Activated B cell treated with CpG ODN at 0.5 μM for 24 hours (primary cell): ENCODE results near the gene ENTPD8. TPM values are rescaled to one million over a fixed set of nuclear protein-coding genes. Genes with fewer than 3 reads are reported as not detected.

Experiments used
- ATAC-seq: fragments of 200-7000 bp; cut with Tn5 transposase; one replicate; pipeline ENCODE4 v1.10.0; 2021; ENCODE audit warnings: low read depth, mild to moderate bottlenecking, moderate library complexity
- CTCF ChIA-PET: fragments of 350-600 bp; sonication (Branson Sonifier 250); formaldehyde crosslinking; loops from one replicate; lab custom pipeline; 2021; ENCODE audit warnings: antibody characterized with exemption; lab: Charles Lee
- POLR2A ChIA-PET: fragments of 350-600 bp; sonication (Branson Sonifier 250); formaldehyde crosslinking; loops from one replicate; lab custom pipeline; 2021; ENCODE audit warnings: antibody characterized with exemption; lab: Charles Lee
- DNase-seq: peaks from one replicate; pipeline ENCODE4 v3.0.0; 2022
- H3K27ac Mint-ChIP-seq: one replicate; pipeline ENCODE4 v1.8.0; 2020; ENCODE audit warnings: mixed read lengths
- H3K27me3 Mint-ChIP-seq: one replicate; pipeline ENCODE4 v1.8.0; 2021; ENCODE audit warnings: mixed read lengths
- H3K36me3 Mint-ChIP-seq: one replicate; pipeline ENCODE4 v1.8.0; 2021; ENCODE audit warnings: low read depth, mixed read lengths
- H3K4me1 Mint-ChIP-seq: one replicate; pipeline ENCODE4 v1.8.0; 2021; ENCODE audit warnings: mixed read lengths
- H3K4me3 Mint-ChIP-seq: one replicate; pipeline ENCODE4 v1.8.0; 2020; ENCODE audit warnings: mild to moderate bottlenecking, mixed read lengths
- H3K9me3 Mint-ChIP-seq: one replicate; pipeline ENCODE4 v1.8.0; 2020; ENCODE audit warnings: mixed read lengths
- CTCF ChIP-seq: fragments of 200-600 bp; IDR thresholded peaks from one replicate; pipeline ENCODE4 v1.8.0; 2022; ENCODE audit warnings: antibody characterized with exemption, mild to moderate bottlenecking
- intact Hi-C: fragments of 100-400 bp; cut with micrococcal nuclease; formaldehyde crosslinking; loops from one replicate; pipeline ENCODE4 v1.15.1; 2024
- total RNA-seq: library from RNA; stranded (reverse); gene quantifications from 2 replicates; pipeline ENCODE4 v1.2.3, GENCODE V29; 2022

ENTPD8 gene
- total RNA-seq, 1 donor from 2014 or later = not detected

DNA sequence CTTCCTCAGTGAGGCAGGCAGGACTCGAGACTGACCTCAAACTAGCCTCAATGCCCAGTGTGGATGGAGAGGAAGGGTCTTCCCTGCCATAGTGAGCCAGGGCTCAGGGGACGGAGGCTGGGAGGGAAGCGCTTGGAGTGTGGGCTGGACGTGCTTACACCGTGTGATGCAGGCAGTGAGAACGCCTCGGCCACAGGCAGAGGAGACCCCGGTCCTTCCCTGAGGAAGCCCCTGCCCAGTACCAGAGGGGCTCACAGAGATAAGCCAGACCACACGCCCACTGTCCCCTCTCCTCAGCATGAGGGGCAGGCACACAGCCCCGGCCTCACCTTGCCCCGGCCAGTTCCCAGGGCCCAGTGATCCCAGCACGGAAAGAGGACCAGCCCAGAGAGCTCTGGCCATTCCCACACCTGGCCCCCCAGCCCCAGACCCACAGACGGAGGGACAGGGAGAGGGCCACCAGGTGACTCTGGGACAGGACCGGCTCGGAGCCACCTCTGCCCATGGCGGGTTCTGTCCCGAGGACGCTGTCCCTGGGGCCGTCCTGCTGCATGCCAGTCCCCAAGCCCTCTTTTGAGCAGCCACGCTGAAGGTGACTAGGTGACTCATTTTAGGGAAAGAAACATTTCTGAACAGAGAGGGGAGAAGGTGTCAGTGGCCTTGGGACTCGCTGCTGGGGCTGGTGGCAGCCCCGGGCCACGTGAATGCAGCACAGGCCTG, 24.0 kb upstream of the ENTPD8 start:
- no peaks in the 10 kb centered on the region for H3K36me3 Mint-ChIP-seq
- no peak for DNase-seq
- H3K9me3 Mint-ChIP-seq = no peaks in the 10 kb centered on the region
- H3K27me3 Mint-ChIP-seq = no peaks in the 10 kb centered on the region
- no peak for TF ChIP-seq CTCF
- H3K4me1 Mint-ChIP-seq = peaks cover 6% of the 10 kb centered on the region
- intact Hi-C loops = no loop called here
- H3K4me3 Mint-ChIP-seq = no peak overlapping the region
- ChIA-PET CTCF (no interaction called here), POLR2A (no interaction called here)
- ATAC-seq = no peak
- H3K27ac Mint-ChIP-seq = no peak overlapping the region

DNA sequence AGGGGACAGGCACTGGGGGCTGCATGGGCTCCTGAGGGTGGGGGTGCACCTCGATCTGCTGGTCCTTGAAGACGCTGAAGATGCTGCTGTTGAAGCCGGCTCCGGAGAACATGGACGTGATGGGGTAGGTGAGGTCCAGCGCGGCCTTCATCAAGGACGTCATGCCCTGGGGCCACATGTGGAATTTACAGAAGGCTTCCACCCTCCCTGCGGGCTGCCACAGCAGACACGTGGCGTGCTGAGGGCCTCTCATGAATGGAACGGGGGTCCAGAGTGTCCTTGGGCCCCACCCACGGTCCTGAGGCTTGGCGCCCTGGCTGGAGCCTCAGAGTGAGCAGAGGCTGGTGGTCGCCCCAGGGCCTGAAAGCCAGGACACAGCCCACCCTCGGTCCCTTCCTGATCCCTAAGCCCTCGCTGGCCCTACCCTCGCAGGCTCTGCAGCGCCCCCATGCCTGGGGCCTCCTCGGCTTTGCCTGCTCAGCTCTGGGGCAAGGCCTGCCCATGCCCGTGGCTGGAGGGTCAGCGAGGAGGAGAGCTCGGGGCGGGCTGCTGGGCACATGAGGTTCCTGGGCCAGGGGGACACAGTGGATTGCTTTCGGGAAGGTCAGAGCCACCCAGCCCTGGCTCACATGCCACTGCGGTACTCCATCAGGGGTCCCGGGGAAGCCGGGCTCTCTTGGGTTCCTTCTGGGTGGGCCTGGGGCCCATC, 23.3 kb upstream of the ENTPD8 start:
- no peaks in the 10 kb centered on the region for H3K9me3 Mint-ChIP-seq
- no peaks in the 10 kb centered on the region for H3K36me3 Mint-ChIP-seq
- H3K27me3 Mint-ChIP-seq = no peaks in the 10 kb centered on the region
- no peak overlapping the region for H3K27ac Mint-ChIP-seq
- peaks cover 11% of the 10 kb centered on the region for H3K4me1 Mint-ChIP-seq
- DNase-seq (no peak), ATAC-seq (no peak)
- POLR2A ChIA-PET = no interaction called here
- no peak overlapping the region for H3K4me3 Mint-ChIP-seq
- CTCF ChIA-PET = no interaction called here
- intact Hi-C loops = no loop called here
- TF ChIP-seq CTCF = no peak

DNA sequence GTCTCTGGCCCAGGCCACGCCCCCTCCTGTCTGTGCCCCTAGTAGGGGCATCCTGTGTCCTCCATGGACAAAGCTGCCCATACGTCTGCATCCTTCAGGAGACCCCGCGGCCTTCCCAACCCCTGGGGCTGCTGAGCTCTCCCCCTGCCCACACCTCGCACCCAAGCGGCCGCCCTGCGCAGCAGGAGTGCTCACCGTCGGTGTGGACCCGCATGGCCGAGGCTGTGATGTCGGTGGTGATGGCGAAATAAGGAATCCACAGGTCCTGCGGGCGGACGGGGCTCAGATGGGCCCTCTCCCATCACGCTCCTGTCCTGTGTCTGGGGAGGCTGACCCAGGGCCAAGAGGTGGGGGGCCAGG, 22.8 kb upstream of the ENTPD8 start:
- no peak overlapping the region for H3K4me3 Mint-ChIP-seq

DNA sequence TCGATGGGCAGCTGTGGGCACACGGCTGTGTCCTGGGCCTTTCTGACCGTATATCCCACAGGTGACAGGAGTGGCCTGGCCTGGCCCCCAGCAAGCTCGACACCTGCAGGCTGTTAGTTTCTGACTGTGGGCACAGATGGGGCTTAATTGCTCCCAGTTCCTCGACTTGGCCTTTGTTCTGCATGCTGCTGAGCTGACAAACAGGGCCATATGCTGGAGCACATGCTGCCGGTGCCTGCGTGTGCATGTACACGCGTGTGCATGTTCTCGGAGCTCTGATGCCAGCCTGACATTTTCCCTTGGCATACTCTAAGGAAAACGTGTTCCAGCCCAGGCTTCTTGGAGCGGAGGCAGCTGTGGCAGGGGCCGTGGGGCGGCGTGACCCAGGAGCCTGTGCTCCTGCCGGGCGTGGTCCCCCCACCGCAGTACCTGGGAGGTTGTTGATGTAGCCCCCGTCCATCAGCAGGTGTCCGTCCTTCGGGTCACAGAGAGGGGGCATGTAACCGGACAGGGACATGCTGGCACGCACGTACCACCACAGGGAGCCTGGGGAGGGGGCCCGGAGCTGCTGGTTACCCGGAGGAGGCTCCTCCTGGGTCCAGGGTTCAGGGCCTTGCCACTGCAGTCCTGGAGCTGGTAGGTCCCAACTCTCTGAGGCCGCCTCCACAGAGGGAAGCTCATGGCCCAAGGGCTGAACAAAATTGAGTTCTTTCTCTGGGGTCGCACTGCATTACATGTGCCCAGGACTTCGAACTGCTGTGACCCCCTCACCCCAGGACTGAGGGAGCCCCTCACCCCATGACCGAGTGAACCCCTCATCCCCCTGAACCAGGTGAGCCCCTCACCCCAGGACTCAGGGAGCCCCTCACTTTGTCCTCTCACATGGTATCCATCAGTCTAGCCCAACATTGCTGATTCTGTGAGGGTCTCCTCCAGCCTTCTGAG, 22.1 kb upstream of the ENTPD8 start:
- CTCF ChIA-PET = no interaction called here
- Mint-ChIP-seq H3K9me3 (no peaks in the 10 kb centered on the region), H3K4me1 (peaks cover 11% of the 10 kb centered on the region), H3K4me3 (no peak overlapping the region), H3K36me3 (no peaks in the 10 kb centered on the region), H3K27ac (no peak overlapping the region), H3K27me3 (no peaks in the 10 kb centered on the region)
- TF ChIP-seq CTCF = no peak
- POLR2A ChIA-PET = no interaction called here
- ATAC-seq (no peak), DNase-seq (no peak)
- intact Hi-C loops = no loop called here

More for the DNA sequence above, 22.8 kb upstream of the ENTPD8 start:
- POLR2A ChIA-PET = no interaction called here
- Mint-ChIP-seq H3K4me1 (peaks cover 11% of the 10 kb centered on the region), H3K36me3 (no peaks in the 10 kb centered on the region), H3K27ac (no peak overlapping the region), H3K9me3 (no peaks in the 10 kb centered on the region), H3K27me3 (no peaks in the 10 kb centered on the region)
- ATAC-seq (no peak), DNase-seq (no peak)
- no peak for TF ChIP-seq CTCF
- intact Hi-C loops = no loop called here
- CTCF ChIA-PET = no interaction called here
